Amniotic stem cell (primary cell): ENCODE measurements around the gene SLC16A3.
"Not testable (repeated sequence)": the region's sequence is repeated elsewhere in the genome, so short reads cannot be mapped to it uniquely, and the experiment has no call there.

ENCODE experiments used
- DNase-seq: peaks from one replicate; lab custom pipeline; 2025; lab: John Stamatoyannopoulos, UW

SLC16A3 gene

GRCh38 chr17:82247182-82247823, 18.5 kb downstream of the SLC16A3 start:
- no peak for DNase-seq

- DNase-seq, result no peak
These were observed 19.2 kb downstream of the SLC16A3 start for GRCh38 chr17:82247856-82248671.

- no peak for DNase-seq
These were observed 20.2 kb downstream of the SLC16A3 start for GRCh38 chr17:82248815-82249674.

GRCh38 chr17:82249896-82250581, 21.2 kb downstream of the SLC16A3 start:
- DNase-seq, result no peak

GRCh38 chr17:82250868-82251500, 22.1 kb downstream of the SLC16A3 start:
- no peak for DNase-seq

GRCh38 chr17:82252511-82253178, 23.8 kb downstream of the SLC16A3 start:
- no peak for DNase-seq

GRCh38 chr17:82253179-82253544, 24.3 kb downstream of the SLC16A3 start:
- DNase-seq, result no peak

- not testable (repeated sequence) for DNase-seq
These were observed 25.3 kb downstream of the SLC16A3 start for GRCh38 chr17:82254096-82254495.

- DNase-seq, result not testable (repeated sequence)
These were observed 25.9 kb downstream of the SLC16A3 start for GRCh38 chr17:82254746-82255145.

- no peak for DNase-seq
These were observed 26.6 kb downstream of the SLC16A3 start for GRCh38 chr17:82255402-82255972.

- no peak for DNase-seq
These were observed 27.5 kb downstream of the SLC16A3 start for GRCh38 chr17:82256242-82256885.

- no peak for DNase-seq
These were observed 28.6 kb downstream of the SLC16A3 start for GRCh38 chr17:82257473-82257872.

- no peak for DNase-seq
These were observed 29.7 kb downstream of the SLC16A3 start for GRCh38 chr17:82258555-82258954.

GRCh38 chr17:82259972-82260961, 31.4 kb downstream of the SLC16A3 start:
- DNase-seq, result not testable (repeated sequence)

- DNase-seq, result no peak
These were observed 33.5 kb downstream of the SLC16A3 start for GRCh38 chr17:82262344-82262743.

GRCh38 chr17:82263641-82264040, 34.8 kb downstream of the SLC16A3 start:
- no peak for DNase-seq

- no peak for DNase-seq
These were observed 37.3 kb downstream of the SLC16A3 start for GRCh38 chr17:82266142-82266541.

- DNase-seq, result peak; percentile 88
These were observed 38.9 kb downstream of the SLC16A3 start for GRCh38 chr17:82267575-82268379.
